GM12892 (cell line): ENCODE data around the gene TMPRSS13.
A peak's percentile ranks its signal among the peaks of the same experiment; 100 is the strongest.

Experiments
- DNase-seq: peaks from one replicate; pipeline ENCODE4 v3.0.0; 2011; ENCODE audit not compliant: insufficient read length
- FAIRE-seq: peaks from 2 replicates; lab custom pipeline; 2011; peaks lifted over from hg19 to GRCh38; lab: Jason Lieb, UNC
- POLR2A ChIP-seq: IDR thresholded peaks from 2 replicates; pipeline ENCODE4 v1.6.1; 2011; ENCODE audit warnings: low read depth, low read length, control low read depth
- POLR2AphosphoS5 ChIP-seq: IDR thresholded peaks from 2 replicates; pipeline ENCODE4 v1.6.1; 2011; ENCODE audit warnings: low read depth, low read length, control low read depth
- TAF1 ChIP-seq: IDR thresholded peaks from 2 replicates; pipeline ENCODE4 v1.6.1; 2011; ENCODE audit warnings: low read depth, mild to moderate bottlenecking, control low read depth, low read length, borderline replicate concordance

TMPRSS13 gene

GRCh38 chr11:117860139-117860538, 69.1 kb downstream of the TMPRSS13 start:
- TF ChIP-seq POLR2AphosphoS5 (no peak), POLR2A (no peak), TAF1 (no peak)
- FAIRE-seq, result no peak
- no peak for DNase-seq

- TF ChIP-seq POLR2A (no peak), POLR2AphosphoS5 (no peak), TAF1 (no peak)
- no peak for DNase-seq
Measured at GRCh38 chr11:117859488-117860112, 69.6 kb downstream of the TMPRSS13 start.

GRCh38 chr11:117859061-117859460, 70.1 kb downstream of the TMPRSS13 start:
- FAIRE-seq (no peak), DNase-seq (no peak)
- no peak for TF ChIP-seq POLR2AphosphoS5
- no peak for TF ChIP-seq TAF1
- no peak for TF ChIP-seq POLR2A

More at GRCh38 chr11:117859488-117860112, 69.6 kb downstream of the TMPRSS13 start:
- no peak for FAIRE-seq

GRCh38 chr11:117857734-117858414, 71.3 kb downstream of the TMPRSS13 start:
- TF ChIP-seq POLR2AphosphoS5 (no peak), POLR2A (no peak), TAF1 (no peak)
- no peak for DNase-seq
- FAIRE-seq, result no peak

GRCh38 chr11:117855912-117856651, 73.1 kb downstream of the TMPRSS13 start:
- TF ChIP-seq TAF1 (no peak), POLR2A (no peak), POLR2AphosphoS5 (no peak)
- DNase-seq, result no peak
- FAIRE-seq, result no peak

GRCh38 chr11:117855186-117855845, 73.9 kb downstream of the TMPRSS13 start:
- no peak for FAIRE-seq
- no peak for TF ChIP-seq POLR2A
- TF ChIP-seq TAF1, result no peak
- no peak for TF ChIP-seq POLR2AphosphoS5
- no peak for DNase-seq

- no peak for TF ChIP-seq POLR2A
- TF ChIP-seq TAF1, result no peak
- TF ChIP-seq POLR2AphosphoS5, result no peak
Measured at GRCh38 chr11:117852309-117852708, 76.9 kb downstream of the TMPRSS13 start.

GRCh38 chr11:117851852-117852251, 77.3 kb downstream of the TMPRSS13 start:
- DNase-seq (no peak), FAIRE-seq (no peak)
- TF ChIP-seq POLR2A (no peak), TAF1 (no peak), POLR2AphosphoS5 (no peak)

More at GRCh38 chr11:117852309-117852708, 76.9 kb downstream of the TMPRSS13 start:
- DNase-seq, result no peak
- FAIRE-seq, result peak; percentile 73

- DNase-seq, result no peak
- peak; percentile 68 for FAIRE-seq
Measured at GRCh38 chr11:117851106-117851505, 78.1 kb downstream of the TMPRSS13 start.

More at GRCh38 chr11:117851106-117851505, 78.1 kb downstream of the TMPRSS13 start:
- TF ChIP-seq POLR2AphosphoS5 (no peak), POLR2A (no peak), TAF1 (no peak)
